Mesenteric fat pad (tissue), 1 donor: ENCODE data around the gene PPP2R2C. TPM values are rescaled to one million over a fixed set of nuclear protein-coding genes. Genes with fewer than 3 reads are reported as not detected.

Source experiments
- DNase-seq: peaks from one replicate; pipeline ENCODE4 v3.0.0-alpha.2; 2020; ENCODE audit warnings: low spot score
- total RNA-seq: library from RNA; stranded (reverse); fragmentation: NEBNext Ultra II Directional; extraction: Animal tissue kit (Norgen Biotek cat#: 25700); gene quantifications from one replicate; pipeline ENCODE4 v1.2.1, GENCODE V29; 2021
- donor health status: DM: yes; HTN: yes; CAD: no.

Gene PPP2R2C
- total RNA-seq, 1 donor from 2014 or later, result 1.1 TPM

DNA sequence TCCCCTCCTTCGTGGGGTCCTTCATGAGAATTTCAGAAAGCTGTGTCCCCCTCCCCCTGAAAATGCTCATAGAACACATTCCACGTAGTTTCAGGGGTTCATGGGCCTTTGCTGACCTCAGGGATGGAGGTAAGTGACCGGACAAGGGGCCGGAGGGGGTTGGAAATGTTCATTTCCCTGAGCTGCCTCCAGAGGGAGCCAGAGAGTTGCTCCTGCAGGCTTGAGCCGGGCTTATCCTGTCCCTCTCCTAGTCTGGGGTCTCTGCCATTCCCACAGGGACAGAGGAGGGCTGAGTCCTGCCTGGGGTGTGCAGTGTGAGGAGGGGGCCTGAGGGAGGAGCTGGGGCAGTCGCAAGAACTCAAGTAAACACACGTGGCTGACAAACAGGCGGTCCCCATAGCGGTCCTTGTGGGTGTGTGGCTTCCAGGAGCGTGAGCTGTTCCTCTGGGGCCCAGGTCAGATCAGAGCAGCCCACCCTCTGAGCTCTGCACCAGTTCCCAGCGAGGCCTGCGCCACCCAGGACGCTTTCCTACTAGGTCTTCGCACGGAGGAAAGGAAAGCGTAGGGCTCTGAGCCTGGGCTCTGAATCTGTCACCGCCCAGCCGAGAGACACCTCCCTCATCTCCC lies 140.3 kb downstream of the PPP2R2C start:
- DNase-seq, result no peak

DNA sequence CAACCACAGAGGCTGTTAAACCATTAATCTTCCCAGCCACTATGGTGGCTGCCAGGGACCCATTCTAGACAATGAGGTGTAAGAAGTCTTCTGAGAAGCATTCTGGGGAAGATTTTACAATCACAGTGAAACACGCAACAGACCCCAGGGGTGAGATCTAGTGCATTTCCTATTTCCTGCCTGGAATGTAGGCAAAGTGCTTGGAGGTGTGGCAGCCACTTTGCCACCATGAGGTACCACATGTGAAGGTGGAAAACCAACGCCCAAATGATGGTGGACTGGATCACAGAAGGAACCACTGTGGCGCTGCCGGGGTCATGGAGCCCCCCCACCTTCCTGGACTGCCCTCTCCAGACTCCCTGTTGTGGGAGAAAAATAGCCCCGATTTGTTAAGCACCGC lies 140.9 kb downstream of the PPP2R2C start:
- DNase-seq, result no peak

DNA sequence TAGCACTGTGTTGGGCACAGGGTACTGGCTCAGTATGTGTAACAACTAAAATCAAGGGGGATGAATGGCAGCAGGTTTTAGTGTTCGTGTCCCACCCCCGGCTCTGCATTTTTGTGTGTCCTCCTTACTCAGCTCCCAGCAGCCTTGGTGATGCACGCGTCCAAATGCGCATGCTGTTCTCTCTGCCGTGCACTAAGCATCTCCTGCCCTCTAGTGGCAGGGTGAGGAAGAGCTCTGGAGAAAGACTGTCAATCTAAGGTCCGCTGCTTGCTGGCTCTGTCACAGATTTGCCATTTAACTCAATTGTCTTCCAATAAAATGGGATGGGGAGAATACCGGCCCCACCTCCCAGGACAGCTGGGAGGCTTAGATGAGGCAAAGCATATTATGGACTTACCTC lies 141.4 kb downstream of the PPP2R2C start:
- DNase-seq, result no peak

DNA sequence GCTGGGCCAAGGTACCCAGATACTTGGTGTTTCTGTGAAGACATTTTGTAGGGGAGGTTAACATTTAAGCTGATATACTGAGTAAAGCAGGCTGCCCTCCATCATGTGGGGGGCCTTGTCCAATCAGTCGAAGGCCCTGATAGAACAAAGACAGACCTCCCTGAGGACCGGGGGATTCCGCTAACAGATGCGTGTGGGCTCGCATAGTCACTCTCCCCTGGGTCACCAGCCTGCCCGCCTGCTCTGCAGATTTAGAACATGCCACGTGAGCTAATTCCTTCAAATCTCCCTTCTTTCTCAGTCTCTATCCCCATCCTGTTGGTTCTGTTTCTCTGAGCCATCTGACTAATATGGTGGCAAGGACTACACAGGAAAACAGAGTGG lies 142.0 kb downstream of the PPP2R2C start:
- DNase-seq, result no peak

DNA sequence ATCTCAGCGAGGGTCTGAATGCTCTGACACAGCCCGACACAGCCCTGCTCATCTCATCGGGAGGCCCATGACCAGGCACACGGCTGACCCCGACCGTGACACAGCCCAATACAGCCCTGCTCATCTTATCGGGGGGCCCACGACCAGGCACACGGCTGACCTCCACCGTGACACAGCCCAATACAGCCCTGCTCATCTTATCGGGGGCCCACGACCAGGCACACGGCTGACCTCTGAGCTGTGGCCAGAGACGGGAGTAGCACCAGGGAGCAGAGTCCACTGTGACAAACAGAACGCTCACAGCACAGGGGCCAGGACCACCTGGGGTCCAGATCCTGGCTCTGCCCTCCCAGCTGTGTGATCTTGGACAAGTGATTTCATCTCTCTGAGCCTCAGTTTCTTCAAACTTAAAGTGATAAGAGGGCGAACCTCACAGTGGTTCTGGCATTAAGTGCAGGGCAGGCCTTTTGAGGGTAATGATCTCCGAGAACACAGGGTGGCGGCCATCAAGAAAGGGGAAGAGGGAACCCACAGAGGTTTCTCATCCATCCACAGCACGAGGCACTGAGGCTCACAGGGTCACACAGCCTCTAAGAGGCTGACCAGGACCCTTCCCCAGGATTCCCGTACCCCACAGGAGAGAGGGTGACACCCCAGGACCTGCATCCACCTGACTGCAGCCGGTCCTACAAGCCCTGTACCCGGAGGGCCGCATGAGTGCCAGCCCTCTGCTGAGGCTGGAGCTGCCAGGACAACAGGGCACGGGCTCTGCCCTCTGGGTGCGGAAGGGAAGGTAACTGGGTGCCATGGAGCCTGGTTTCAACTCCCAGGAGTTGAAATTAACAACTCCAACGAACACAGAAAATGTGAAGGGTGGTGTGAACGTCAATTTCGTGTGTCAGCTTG lies 142.7 kb downstream of the PPP2R2C start:
- no peak for DNase-seq

DNA sequence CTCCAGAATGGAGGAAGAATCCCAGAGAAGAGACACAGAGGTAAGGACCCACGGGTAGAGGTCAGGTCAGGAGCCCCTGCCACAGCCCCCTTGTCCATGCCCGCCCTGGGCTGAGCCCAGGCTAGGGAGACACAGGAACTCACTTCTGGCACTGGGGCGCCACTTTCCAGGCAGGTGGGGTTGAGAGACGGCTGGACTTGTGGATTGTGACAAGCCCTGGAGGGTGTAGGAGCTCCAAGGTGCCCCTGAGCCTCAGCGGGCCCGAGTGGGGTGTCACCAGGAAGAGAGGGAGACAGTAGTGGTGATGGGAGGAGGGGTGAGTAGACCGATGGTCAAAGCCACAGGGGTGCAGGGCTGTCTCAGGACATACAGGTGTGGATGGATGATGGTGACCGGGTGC lies 143.9 kb downstream of the PPP2R2C start:
- DNase-seq, result no peak

DNA sequence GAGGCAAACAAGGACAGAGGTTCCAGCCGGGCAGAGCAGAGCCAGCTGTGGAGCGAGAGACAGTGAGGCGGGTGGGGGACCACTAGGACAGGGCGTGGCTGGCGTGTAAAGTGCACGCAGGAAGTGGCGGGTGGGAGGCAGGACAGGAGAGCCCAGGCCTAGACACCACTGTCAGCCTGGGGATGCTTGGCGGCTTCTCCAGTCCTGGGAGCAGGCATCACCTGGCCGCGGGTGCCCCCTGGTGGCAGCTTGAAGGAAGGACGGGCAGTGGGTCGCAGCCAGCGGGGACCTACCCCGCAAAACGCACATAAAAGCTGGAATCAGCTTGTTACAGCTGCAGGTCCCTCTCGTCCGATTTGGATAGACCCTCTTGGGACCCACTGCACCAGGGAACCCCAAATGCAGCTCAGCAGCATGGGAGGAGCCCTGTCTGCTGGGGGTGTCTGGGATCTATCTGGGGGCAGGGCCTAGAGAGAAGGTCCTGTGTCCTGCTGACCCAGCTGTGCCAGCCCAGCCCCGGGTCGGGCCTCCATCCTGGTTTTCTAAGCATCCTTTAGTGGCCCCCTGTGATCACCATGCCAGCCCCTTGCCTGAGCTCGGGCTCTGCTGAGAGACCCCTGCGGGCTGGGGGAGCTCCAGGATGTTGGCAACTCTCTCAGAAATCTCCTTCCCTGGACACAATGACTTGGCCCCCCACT lies 145.0 kb downstream of the PPP2R2C start:
- peak; percentile 94 for DNase-seq

GRCh38 chr4:6326312-6327060 lies 145.9 kb downstream of the PPP2R2C start:
- DNase-seq, result no peak

DNA sequence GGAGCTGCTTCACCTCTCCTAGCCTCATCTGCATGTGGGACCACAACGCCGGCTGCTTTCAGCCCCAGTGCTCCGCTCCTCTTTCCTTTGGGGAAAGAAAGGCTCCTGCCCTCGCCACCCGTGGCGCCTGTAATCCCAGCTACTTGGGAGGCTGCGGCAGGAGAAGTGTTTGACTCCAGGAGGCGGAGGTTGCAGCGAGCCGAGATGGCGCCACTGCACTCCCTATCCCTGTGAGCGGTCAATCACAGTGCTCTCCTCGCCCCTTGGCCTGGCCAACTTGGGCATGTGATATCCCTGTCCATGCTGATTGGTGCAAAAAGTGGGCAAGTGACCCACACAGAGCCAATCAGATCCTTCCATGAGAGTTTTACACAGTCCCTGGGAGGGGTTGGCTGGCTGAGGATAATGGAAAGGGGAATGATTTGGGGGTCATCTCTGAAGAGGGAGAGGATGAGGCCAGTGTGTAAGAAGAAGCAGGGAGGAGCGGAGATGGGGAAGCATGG lies 146.6 kb downstream of the PPP2R2C start:
- DNase-seq, result no peak

DNA sequence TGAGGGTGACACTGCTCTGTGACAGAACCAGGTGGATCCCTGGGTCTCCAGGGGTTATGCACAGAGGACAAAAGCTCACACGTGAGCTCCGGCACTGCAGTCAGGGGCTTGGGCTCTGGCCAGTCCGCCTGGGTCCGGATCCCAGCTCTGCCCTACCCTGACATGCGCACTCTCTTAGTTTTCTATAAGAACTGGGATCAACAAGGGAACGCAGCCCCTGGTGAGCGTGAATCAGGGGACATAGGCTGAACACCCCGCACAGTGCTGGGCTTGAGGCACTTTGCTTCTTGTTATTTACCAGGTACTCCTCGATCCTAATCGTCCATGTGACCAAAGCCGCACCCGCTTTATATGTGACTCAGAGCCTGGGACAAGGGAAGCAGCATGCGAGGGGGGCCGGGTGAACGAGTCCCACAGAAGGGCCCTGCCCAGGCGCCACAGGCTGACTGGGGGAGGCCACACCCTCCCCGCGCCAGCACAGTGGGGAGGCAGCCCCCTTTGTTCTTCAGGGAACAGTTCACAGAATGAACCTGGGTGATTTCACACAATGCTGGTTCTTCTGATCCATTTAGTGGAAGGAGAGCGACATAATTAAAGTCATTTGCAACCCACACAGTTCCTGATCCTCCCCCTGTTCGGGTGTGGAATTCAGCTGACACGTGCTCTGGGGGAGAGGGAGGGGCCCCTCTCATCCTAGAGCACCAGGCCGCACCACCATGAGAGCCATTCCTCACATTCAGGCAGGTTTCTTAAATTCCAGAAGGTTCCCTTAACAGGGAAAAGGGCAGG lies 147.2 kb downstream of the PPP2R2C start:
- DNase-seq, result no peak

GRCh38 chr4:6324461-6324998 lies 147.9 kb downstream of the PPP2R2C start:
- DNase-seq, result no peak

- no peak for DNase-seq
Measured at GRCh38 chr4:6322761-6323566, 149.4 kb downstream of the PPP2R2C start.

DNA sequence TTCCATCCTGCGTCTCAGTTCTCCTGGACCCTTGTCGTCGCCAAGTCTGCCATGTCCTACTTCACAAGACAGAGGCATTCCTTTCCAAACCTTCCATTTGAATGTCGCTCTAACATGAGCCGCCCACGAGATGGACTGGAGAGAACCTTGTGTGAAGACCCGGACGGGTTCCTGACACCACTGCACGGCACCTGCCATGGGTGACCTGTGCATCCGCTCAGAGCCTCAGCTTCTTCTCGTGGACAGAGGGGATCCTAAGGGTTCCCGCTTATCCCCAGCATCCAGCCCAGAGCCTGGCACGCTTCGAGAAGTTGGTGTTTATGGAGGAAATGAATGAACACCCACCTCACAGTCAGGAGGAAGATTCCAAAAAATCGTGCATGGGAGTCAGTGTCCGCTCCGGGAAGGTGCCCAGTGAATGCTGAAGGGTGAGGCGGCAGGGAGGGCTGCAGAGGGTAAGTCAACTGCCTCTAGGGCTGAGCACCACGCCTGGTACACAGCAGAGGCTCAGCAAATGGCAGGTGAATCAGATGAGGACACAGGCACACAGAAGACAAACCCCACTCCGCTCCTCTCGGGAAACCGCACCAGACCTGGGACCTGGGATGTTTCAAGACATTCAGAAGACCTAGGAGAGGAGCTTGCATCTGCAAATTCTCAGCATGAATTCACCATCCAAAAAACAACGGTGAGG lies 150.2 kb downstream of the PPP2R2C start:
- no peak for DNase-seq

GRCh38 chr4:6321361-6321760 lies 151.1 kb downstream of the PPP2R2C start:
- DNase-seq, result no peak

DNA sequence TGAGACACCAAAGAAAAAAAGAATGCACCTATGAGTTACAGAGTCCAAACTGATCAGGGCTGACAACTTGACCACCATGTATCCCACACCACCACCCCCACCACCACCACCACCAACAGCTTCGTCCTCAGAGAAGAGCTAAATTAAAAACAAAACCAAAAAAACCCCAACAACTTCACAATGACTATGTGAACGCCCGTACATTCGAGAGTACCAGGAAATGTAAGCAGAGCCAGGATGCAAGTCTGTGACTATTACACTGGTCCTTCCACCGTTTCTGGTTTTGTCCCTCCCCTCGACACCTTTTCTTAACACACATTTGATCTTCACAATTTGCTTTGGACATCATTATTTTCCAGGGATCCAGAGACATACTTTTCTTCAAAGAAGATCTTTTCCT lies 151.8 kb downstream of the PPP2R2C start:
- no peak for DNase-seq

DNA sequence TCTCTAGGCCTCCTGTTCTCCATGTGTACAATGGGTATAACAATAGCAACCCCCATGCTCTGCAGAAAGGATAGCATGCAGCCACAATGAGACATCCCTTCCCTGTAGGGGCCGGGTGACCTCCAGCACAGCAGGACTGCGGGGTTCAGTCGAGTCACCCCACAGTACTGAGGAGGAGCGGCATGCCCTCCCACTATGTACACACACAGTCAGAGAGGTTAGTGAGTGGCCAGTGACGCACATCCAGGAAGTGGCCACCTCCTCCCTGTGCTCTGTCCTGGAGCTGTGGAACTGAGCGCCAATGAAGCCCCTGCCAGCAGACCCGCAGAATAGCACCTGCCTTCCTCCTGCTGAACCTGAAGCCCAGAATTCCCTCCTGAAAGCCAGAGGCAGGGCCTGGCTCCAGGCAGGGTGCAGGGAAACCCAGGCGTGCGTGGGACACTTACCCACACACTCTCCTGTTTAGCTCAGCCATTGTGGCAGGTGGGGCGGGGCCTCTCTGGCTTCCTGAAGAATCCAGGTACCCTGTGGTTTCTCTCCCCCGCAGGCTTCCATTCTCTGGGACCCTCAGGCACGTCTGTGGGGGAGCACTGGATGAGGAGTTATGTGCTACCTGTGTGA lies 152.8 kb downstream of the PPP2R2C start:
- DNase-seq, result no peak

DNA sequence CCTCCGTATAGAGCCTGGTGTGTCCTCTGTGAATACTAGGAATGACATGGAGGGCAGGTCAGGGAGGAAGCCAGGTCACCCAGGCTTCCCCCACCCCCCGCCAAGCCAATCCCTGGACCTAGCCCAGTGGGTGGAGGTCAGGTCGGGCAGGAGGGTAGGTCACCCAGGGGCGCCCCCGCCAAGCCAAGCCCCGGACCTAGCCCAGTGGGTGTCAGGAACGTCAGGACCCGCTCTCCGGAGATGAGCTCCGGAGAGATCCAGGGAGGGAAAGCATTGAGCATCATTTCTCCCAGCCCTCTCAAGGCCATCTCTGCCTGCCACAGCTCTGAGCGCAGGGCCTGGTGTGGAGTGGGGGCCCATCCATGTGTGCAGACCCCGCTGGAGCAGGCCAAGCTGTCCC lies 154.2 kb downstream of the PPP2R2C start:
- no peak for DNase-seq

DNA sequence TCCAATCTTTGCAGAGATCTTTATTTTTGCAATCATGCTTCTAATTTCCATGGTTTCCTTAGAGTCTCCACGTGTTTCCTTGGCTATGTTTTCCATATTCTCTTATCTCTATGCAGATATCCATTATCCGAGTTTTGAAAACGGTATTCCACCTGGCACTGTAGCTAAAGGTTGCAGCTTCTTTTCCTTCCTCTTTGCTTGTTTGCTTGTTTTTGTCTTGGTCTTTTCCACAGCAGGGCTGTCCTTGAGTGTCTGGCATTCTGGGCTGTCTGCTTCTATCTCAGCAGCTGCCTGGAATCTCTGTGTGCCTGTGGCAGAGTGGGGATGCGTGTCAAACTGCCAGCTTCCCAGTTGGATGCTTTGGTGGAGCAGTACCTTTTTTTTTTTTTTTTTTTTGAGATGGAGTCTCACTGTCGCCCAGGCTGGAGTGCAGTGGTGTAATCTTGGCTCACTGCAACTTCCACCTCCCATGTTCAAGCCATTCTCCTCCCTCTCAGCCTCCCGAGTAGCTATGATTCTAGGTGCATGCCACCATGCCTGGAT lies 155.9 kb downstream of the PPP2R2C start:
- no peak for DNase-seq
